Measurements from ENCODE around the gene HS3ST6.
"Not testable (repeated sequence)": the region's sequence is repeated elsewhere in the genome, so short reads cannot be mapped to it uniquely, and the experiment has no call there.

HS3ST6 gene

GRCh38 chr16:1918351-1919326 lies at the start of gene HS3ST6:
Gene HS3ST6, minus strand, starts transcription at chr16:1918415. Its CDS starts 92 bp downstream, at chr16:1918323.
- no peak for FAIRE-seq

GRCh38 chr16:1966460-1966859 lies 48.2 kb upstream of the HS3ST6 start, which contains the start of gene RNF151:
Gene RNF151, plus strand, starts transcription at chr16:1966856. Its CDS starts 26 bp downstream, at chr16:1966882.
- FAIRE-seq, result no peak

GRCh38 chr16:1965396-1966001 lies 47.3 kb upstream of the HS3ST6 start:
- no peak for FAIRE-seq

GRCh38 chr16:1964506-1965395 lies 46.5 kb upstream of the HS3ST6 start, which contains the start of gene RPS2:
Gene RPS2, minus strand, starts transcription at chr16:1964826. Its CDS starts 201 bp downstream, at chr16:1964625.
- no peak for FAIRE-seq

- no peak for FAIRE-seq
These were observed 45.7 kb upstream of the HS3ST6 start for GRCh38 chr16:1963806-1964505.

- FAIRE-seq, result not testable (repeated sequence)
These were observed 44.2 kb upstream of the HS3ST6 start for GRCh38 chr16:1962161-1963153.

- no peak for FAIRE-seq
These were observed 43.4 kb upstream of the HS3ST6 start for GRCh38 chr16:1961651-1962067.

GRCh38 chr16:1960665-1961630 lies 42.7 kb upstream of the HS3ST6 start:
- no peak for FAIRE-seq

- no peak for FAIRE-seq
These were observed 41.2 kb upstream of the HS3ST6 start, which contains the start of gene NDUFB10 for GRCh38 chr16:1959269-1960039. Gene NDUFB10, plus strand, starts transcription at chr16:1959538. Its CDS starts 87 bp downstream, at chr16:1959625.

GRCh38 chr16:1958715-1959268 lies 40.6 kb upstream of the HS3ST6 start:
- FAIRE-seq, result no peak

- not testable (repeated sequence) for FAIRE-seq
These were observed 39.9 kb upstream of the HS3ST6 start for GRCh38 chr16:1958143-1958491.

GRCh38 chr16:1957434-1958142 lies 39.4 kb upstream of the HS3ST6 start:
- not testable (repeated sequence) for FAIRE-seq

GRCh38 chr16:1953734-1954133 lies 35.5 kb upstream of the HS3ST6 start:
- no peak for FAIRE-seq

- FAIRE-seq, result no peak
These were observed 32.3 kb upstream of the HS3ST6 start for GRCh38 chr16:1950559-1950958.

- no peak for FAIRE-seq
These were observed 31.8 kb upstream of the HS3ST6 start for GRCh38 chr16:1950047-1950446.

GRCh38 chr16:1949507-1949906 lies 31.3 kb upstream of the HS3ST6 start:
- FAIRE-seq, result no peak

- FAIRE-seq, result no peak
These were observed 29.1 kb upstream of the HS3ST6 start for GRCh38 chr16:1947369-1947670.
